K562 (cell line): Measurements from ENCODE around the gene ZNF513. TPM values are rescaled to one million over a fixed set of nuclear protein-coding genes. Genes with fewer than 3 reads are reported as not detected.

Experiments used
- FOXM1 ChIP-seq, 2 experiments: fragments of 450-650 bp in 1 of 2; sonication (generic) in 1 of 2; formaldehyde crosslinking in 1 of 2; IDR thresholded peaks; 2 replicates each; pipeline versions ENCODE4 v1.6.1 to v1.9.0; 2017 to 2022; ENCODE audit warnings: low read depth in 2 of 2, mild to moderate bottlenecking in 2 of 2, missing genetic modification reagents in 1 of 2, moderate library complexity in 1 of 2
- GATAD2A ChIP-seq: fragments of 450-650 bp; IDR thresholded peaks from 2 replicates; pipeline ENCODE4 v1.6.1; 2017
- KLF13 ChIP-seq: fragments of 450-650 bp; IDR thresholded peaks from 2 replicates; pipeline ENCODE4 v1.6.1; 2016; ENCODE audit warnings: missing genetic modification characterization, low read depth, mild to moderate bottlenecking, missing compliant biosample characterization, moderate library complexity, borderline replicate concordance
- MTA3 ChIP-seq: fragments of 450-650 bp; formaldehyde crosslinking; IDR thresholded peaks from 2 replicates; pipeline ENCODE4 v1.6.1; 2017; ENCODE audit warnings: mild to moderate bottlenecking, borderline replicate concordance
- MYNN ChIP-seq, 2 experiments: sonication (generic); formaldehyde crosslinking in 1 of 2; IDR thresholded peaks; 2 replicates each; pipeline versions ENCODE4 v1.5.0 to v1.6.1; 2016 to 2020; ENCODE audit warnings: antibody characterized with exemption in 1 of 2, missing genetic modification reagents in 1 of 2
- NONO ChIP-seq, 2 experiments: fragments of 200-400 bp in 1 of 2; fragments of 450-650 bp in 1 of 2; formaldehyde crosslinking in 1 of 2; IDR thresholded peaks; 2 replicates each; pipeline ENCODE4 v1.6.1; 2017; ENCODE audit warnings: low read depth in 2 of 2, mild to moderate bottlenecking in 2 of 2, moderate library complexity in 2 of 2, low read length in 1 of 2
- NUFIP1 ChIP-seq: fragments of 450-650 bp; IDR thresholded peaks from 2 replicates; pipeline ENCODE4 v1.6.1; 2018; ENCODE audit not compliant: partially characterized antibody
- RBFOX2 ChIP-seq: fragments of 200-400 bp; formaldehyde crosslinking; IDR thresholded peaks from 2 replicates; pipeline ENCODE4 v1.6.1; 2017; ENCODE audit warnings: low read depth, mild to moderate bottlenecking, low read length, moderate library complexity
- RBM22 ChIP-seq: fragments of 200-400 bp; formaldehyde crosslinking; IDR thresholded peaks from 2 replicates; pipeline ENCODE4 v1.6.1; 2018; ENCODE audit warnings: low read length, low read depth; ENCODE audit not compliant: poor library complexity, severe bottlenecking
- RCOR1 ChIP-seq, 2 experiments: IDR thresholded peaks; 2 replicates each; pipeline ENCODE4 v1.6.1; 2012; ENCODE audit warnings: low read depth in 2 of 2, low read length in 2 of 2, borderline replicate concordance in 1 of 2, improper control_type of control experiment in 1 of 2
- SMARCC2 ChIP-seq: fragments of 450-650 bp; IDR thresholded peaks from 2 replicates; pipeline ENCODE4 v1.6.1; 2017; ENCODE audit warnings: antibody characterized with exemption, moderate library complexity, mild to moderate bottlenecking, low read depth
- ZBTB40 ChIP-seq, 2 experiments: fragments of 450-650 bp in 1 of 2; sonication (generic) in 1 of 2; formaldehyde crosslinking in 1 of 2; IDR thresholded peaks; 2 replicates each; pipeline versions ENCODE4 v1.7.1 to v1.9.0; 2016 to 2022; ENCODE audit warnings: inconsistent platforms in 1 of 2, mild to moderate bottlenecking in 1 of 2, missing genetic modification reagents in 1 of 2
- ZNF124 ChIP-seq: sonication (generic); formaldehyde crosslinking; IDR thresholded peaks from 2 replicates; pipeline ENCODE4 v1.8.1; 2022; ENCODE audit warnings: missing genetic modification reagents
- ZNF175 ChIP-seq: fragments of 200-800 bp; sonication (Bioruptor generic); IDR thresholded peaks from 2 replicates; pipeline ENCODE4 v1.6.1; 2016; ENCODE audit warnings: low read depth, mild to moderate bottlenecking, missing genetic modification characterization, missing compliant biosample characterization
- ZNF655 ChIP-seq: fragments of 250-450 bp; sonication (Bioruptor Pico); IDR thresholded peaks from 2 replicates; pipeline ENCODE4 v1.5.0; 2021
- polyA plus RNA-seq, 8 experiments: library from polyadenylated mRNA; depleted of rRNA in 4 of 8; stranded (reverse) in 5 of 8; unstranded in 3 of 8; fragments of >200 nt; fragmentation: Nextera tagmentation in 2 of 8; fragmentation: Illumina TruSeq in 1 of 8; extraction: Ambion mirVana in 2 of 8; extraction: Trizol in 1 of 8; gene quantifications; 2 replicates each; pipeline versions ENCODE4 v1.2.1 to v1.2.3, GENCODE V29; 2011 to 2014; ENCODE audit warnings: inconsistent platforms in 1 of 8, missing spikeins in 1 of 8
- total RNA-seq, 7 experiments: library from RNA; depleted of rRNA in 6 of 7; stranded (reverse); fragments of >200 nt in 6 of 7; fragmentation: Illumina TruSeq in 2 of 7; extraction: Trizol in 2 of 7; gene quantifications; 2 replicates each; pipeline versions ENCODE4 v1.2.1 to v1.2.3, GENCODE V29; 2011 to 2021; ENCODE audit warnings: low replicate concordance in 1 of 7

Gene ZNF513
- total and polyA plus RNA-seq, 9 of the 15 experiments (the other 6 are each of a cell fraction or from before 2014, with no cell fraction given) = 0.04 to 13.6 (median 4.4) TPM

GRCh38 chr2:27370026-27370815 is 10.3 kb downstream of the ZNF513 start, which contains the start of the genes EIF2B4 and SNX17 (continued):
- no peak for TF ChIP-seq ZNF655 (CRISPR knock-in tag)
- no peak for TF ChIP-seq MYNN (IDR thresholded peaks at IDR 0.05)
- no peak for TF ChIP-seq MYNN (CRISPR knock-in tag; IDR thresholded peaks at IDR 0.05)
- peak; percentile 34 to 80; a peak in 1 of 4 replicates for TF ChIP-seq NONO (IDR thresholded peaks at IDR 0.05; ENCODE audit: low read depth in 2 of 2, low read length in 1 of 2)
- no peak for TF ChIP-seq ZNF124 (CRISPR knock-in tag)
- TF ChIP-seq RBM22 = no peak
- TF ChIP-seq KLF13 (tag) = peak; percentile 44; the same call in 1 of the 2 replicates
- TF ChIP-seq SMARCC2 = no peak
- no peak for TF ChIP-seq NUFIP1
- TF ChIP-seq ZBTB40 (IDR thresholded peaks at IDR 0.05) = peak; percentile 73
- no peak; the same call in 1 of the 2 replicates for TF ChIP-seq ZBTB40 (CRISPR knock-in tag; IDR thresholded peaks at IDR 0.05)
- TF ChIP-seq ZNF175 (CRISPR knock-in tag) = peak; percentile 33; the same call in 1 of the 2 replicates
- peak; percentile 99 for TF ChIP-seq MTA3
- 0 out of 2 replicates have a peak, but pooled peaks have one; percentile 41 for TF ChIP-seq GATAD2A
- peak in 1 of 2 experiments; percentile 42; a peak in 2 of 4 replicates for TF ChIP-seq RCOR1 (IDR thresholded peaks at IDR 0.05; ENCODE audit: borderline replicate concordance in 1 of 2, low read depth in 2 of 2, low read length in 2 of 2)
- no peak for TF ChIP-seq FOXM1 (IDR thresholded peaks at IDR 0.05; ENCODE audit: low read depth)
- TF ChIP-seq FOXM1 (CRISPR knock-in tag; IDR thresholded peaks at IDR 0.05; ENCODE audit: low read depth) = peak; percentile 90
- peak; percentile 99 for TF ChIP-seq RBFOX2
